ENCODE results near the gene ACAD10.

ACAD10 gene

DNA sequence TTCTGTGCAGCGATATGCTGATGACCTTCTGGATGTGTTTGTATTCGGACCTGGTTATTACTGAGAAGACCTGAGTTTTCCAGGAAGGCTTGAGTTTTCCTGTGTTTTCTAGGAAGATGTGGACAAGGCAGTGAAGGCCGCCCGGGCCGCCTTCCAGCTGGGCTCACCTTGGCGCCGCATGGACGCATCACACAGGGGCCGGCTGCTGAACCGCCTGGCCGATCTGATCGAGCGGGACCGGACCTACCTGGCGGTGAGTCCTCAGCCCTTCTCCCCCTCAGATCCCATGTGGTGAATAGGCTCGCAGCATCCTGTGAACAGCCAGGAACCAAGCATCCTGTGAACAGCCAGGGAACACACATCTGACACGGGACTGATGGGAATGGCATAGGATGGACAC lies 97.2 kb downstream of the ACAD10 start:
- DNase-seq (ENCODE audit: low read depth), result no peak
- no peak overlapping the region for H3K4me3 ChIP-seq (ENCODE audit: low read length)
- TF ChIP-seq, protein P1, sequence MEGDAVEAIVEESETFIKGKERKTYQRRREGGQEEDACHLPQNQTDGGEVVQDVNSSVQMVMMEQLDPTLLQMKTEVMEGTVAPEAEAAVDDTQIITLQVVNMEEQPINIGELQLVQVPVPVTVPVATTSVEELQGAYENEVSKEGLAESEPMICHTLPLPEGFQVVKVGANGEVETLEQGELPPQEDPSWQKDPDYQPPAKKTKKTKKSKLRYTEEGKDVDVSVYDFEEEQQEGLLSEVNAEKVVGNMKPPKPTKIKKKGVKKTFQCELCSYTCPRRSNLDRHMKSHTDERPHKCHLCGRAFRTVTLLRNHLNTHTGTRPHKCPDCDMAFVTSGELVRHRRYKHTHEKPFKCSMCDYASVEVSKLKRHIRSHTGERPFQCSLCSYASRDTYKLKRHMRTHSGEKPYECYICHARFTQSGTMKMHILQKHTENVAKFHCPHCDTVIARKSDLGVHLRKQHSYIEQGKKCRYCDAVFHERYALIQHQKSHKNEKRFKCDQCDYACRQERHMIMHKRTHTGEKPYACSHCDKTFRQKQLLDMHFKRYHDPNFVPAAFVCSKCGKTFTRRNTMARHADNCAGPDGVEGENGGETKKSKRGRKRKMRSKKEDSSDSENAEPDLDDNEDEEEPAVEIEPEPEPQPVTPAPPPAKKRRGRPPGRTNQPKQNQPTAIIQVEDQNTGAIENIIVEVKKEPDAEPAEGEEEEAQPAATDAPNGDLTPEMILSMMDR (conservative IDR thresholded peaks at IDR 0.05; ENCODE audit: low read depth, low read length), result no peak

DNA sequence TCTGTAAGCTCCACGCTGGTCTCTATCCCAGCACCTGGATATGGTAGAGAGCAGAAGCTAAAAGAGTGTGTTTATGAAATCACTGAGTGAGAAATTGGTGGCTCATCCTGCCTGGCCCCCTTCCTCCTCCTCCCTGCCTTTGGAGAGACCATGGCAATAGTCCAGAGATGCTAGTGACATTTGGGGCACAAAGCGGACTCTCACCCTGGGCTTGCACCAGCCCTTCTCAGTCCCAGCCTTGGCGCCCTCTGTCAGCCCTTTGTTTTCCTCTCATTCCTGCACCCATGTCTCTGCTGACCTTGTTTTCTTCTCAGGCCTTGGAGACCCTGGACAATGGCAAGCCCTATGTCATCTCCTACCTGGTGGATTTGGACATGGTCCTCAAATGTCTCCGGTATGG lies 99.1 kb downstream of the ACAD10 start:
- TF ChIP-seq, protein P1 (conservative IDR thresholded peaks at IDR 0.05; ENCODE audit: low read depth, low read length), result no peak
- no peak overlapping the region for H3K4me3 ChIP-seq (ENCODE audit: low read length)
- DNase-seq (ENCODE audit: low read depth), result no peak

DNA sequence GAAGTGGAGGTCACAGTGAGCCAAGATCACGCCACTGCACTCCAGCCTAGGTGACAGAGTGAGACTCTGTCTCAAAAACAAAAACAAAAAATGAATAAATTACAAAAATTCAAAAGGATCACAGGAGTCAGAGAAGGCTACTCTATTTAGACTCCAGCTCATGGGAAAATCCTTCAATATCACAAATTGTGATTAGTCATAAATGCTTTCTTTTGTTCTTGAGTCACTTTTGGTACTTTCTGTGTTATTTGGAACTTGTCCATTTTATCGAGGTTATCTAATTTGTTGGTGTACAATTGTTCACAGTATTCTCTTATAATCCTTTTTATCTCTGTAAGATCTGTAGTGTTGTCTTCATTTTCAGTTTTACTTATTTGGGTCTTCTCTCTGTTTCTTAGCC lies 99.8 kb downstream of the ACAD10 start:
- no peak for DNase-seq (ENCODE audit: low read depth)

DNA sequence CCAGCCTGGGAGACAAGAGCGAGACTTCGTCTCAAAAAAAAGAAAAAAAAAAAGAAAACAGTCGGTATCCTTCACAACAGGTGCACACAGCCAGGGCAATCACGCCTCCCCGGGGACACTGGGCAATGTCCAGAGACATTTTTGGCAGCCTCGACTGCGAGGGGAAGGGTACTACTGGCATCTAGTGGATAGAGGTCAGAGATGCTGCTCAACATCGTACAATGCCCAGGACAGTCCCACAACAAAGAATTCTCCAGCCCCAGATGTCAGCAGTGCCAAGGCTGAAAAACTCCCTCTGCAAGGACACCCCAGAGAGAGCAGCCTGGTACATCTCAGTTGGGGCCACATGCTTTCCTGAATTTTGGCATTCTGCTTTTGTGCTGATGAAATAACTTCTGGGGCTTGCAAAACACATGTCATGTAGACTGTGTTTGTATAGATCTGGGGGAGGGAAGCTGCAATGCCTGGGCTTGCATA lies 102.4 kb downstream of the ACAD10 start:
- TF ChIP-seq, protein P1 (conservative IDR thresholded peaks at IDR 0.05; ENCODE audit: low read depth, low read length), result no peak
- H3K4me3 ChIP-seq (ENCODE audit: low read length), result no peak overlapping the region
- DNase-seq (ENCODE audit: low read depth), result no peak

More for the DNA sequence above, 99.8 kb downstream of the ACAD10 start:
- TF ChIP-seq, protein P1 (conservative IDR thresholded peaks at IDR 0.05; ENCODE audit: low read depth, low read length), result no peak
- no peak overlapping the region for H3K4me3 ChIP-seq (ENCODE audit: low read length)

DNA sequence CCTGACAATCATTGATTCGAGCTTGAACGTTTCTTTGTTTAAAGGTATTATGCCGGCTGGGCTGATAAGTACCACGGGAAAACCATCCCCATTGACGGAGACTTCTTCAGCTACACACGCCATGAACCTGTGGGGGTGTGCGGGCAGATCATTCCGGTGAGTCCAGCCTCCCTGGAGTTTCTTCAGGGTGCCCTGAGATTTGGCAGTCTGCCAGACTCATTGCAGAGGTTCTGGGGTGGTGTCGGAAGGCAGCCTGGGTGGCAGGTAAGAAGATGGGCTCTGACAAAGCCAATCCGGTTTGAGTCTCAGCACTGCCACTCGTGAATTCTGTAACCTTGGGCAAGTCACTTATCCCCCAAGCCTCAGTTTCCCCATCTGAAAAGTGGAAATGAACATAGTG lies 103.9 kb downstream of the ACAD10 start:
- DNase-seq (ENCODE audit: low read depth), result no peak
- no peak overlapping the region for H3K4me3 ChIP-seq (ENCODE audit: low read length)
- TF ChIP-seq, protein P1 (conservative IDR thresholded peaks at IDR 0.05; ENCODE audit: low read depth, low read length), result no peak

DNA sequence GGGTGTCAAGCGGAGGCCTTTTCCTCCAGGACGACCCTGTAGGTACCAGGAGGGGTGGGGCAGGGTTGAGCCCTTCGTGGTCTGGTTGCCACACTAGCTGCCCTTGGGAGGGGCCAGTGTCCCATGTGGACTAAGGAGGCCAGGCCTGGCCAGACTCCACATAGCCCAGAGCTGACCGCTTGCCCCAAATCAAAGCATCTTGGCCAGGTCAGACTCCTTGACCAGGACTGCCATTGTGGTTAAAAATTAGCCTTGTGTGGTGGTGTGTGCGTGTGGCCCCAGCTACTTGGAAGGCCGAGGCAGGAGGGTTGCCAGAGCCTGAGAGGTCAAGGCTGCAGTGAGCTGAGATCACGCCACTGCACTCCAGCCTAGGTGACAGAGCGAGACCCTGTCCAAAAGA lies 105.7 kb downstream of the ACAD10 start:
- no peak for DNase-seq (ENCODE audit: low read depth)
- TF ChIP-seq, protein P1 (conservative IDR thresholded peaks at IDR 0.05; ENCODE audit: low read depth, low read length), result no peak
- H3K4me3 ChIP-seq (ENCODE audit: low read length), result no peak overlapping the region

DNA sequence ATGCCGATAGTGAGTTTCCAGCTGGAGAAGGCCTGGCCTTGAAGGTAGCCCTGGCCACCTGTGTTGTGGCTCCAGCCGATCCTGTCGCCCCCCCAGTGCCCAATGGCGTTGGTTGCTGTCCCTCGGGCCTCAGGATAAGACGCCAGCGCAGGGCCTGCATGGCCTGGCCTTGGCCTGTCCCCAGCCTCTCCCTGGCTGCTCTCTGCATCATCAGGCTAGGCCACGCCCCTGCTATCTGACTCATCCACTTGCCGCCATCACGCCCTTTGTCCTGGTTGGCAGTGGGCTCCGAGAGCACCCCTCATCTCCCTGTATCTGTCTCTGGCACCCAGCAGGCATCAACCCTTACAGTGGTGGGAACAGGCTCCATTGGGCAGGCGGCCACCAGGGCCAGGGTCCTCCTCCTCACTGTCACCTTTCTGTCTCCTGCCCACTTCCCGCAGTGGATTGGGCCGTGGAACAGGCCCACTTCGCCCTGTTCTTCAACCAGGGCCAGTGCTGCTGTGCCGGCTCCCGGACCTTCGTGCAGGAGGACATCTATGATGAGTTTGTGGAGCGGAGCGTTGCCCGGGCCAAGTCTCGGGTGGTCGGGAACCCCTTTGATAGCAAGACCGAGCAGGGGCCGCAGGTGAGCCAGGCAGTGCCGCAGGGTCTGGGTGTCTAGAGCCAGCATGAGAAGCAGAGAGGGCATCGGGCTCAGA lies 106.5 kb downstream of the ACAD10 start:
- no peak for DNase-seq (ENCODE audit: low read depth)
- no peak overlapping the region for H3K4me3 ChIP-seq (ENCODE audit: low read length)
- TF ChIP-seq, protein P1 (conservative IDR thresholded peaks at IDR 0.05; ENCODE audit: low read depth, low read length), result no peak

All from retinal pigment epithelial cell (primary cell).